ENCODE measurements around the gene COA4.
"Not testable (repeated sequence)": the region's sequence is repeated elsewhere in the genome, so short reads cannot be mapped to it uniquely, and the experiment has no call there.

The COA4 gene

GRCh38 chr11:73876424-73877310 is at the start of gene COA4, which contains the start of gene PAAF1:
Gene COA4 (minus strand): TSS chr11:73876846. CDS start chr11:73873378, 3,468 bp downstream.
Gene PAAF1 (plus strand): TSS chr11:73876999. CDS start chr11:73877022, 23 bp downstream.
- peak; percentile 85 to 93 for DNase-seq (ENCODE audit: extremely low read depth in 1 of 2, low read depth in 1 of 2)

- no peak for DNase-seq (ENCODE audit: extremely low read depth in 1 of 2, low read depth in 1 of 2)
Measured at GRCh38 chr11:73921180-73921579, 44.5 kb upstream of the COA4 start.

GRCh38 chr11:73916435-73916834 is 39.8 kb upstream of the COA4 start:
- DNase-seq (ENCODE audit: extremely low read depth in 1 of 2, low read depth in 1 of 2) = no peak

- DNase-seq (ENCODE audit: extremely low read depth in 1 of 2, low read depth in 1 of 2) = no peak
Measured at GRCh38 chr11:73914284-73914683, 37.6 kb upstream of the COA4 start.

- no peak for DNase-seq (ENCODE audit: extremely low read depth in 1 of 2, low read depth in 1 of 2)
Measured at GRCh38 chr11:73913472-73913871, 36.8 kb upstream of the COA4 start.

GRCh38 chr11:73912026-73912425 is 35.4 kb upstream of the COA4 start:
- no peak for DNase-seq (ENCODE audit: extremely low read depth in 1 of 2, low read depth in 1 of 2)

GRCh38 chr11:73907191-73907590 is 30.5 kb upstream of the COA4 start:
- DNase-seq (ENCODE audit: extremely low read depth in 1 of 2, low read depth in 1 of 2) = peak in 1 of 2 donors; percentile 16

- DNase-seq (ENCODE audit: extremely low read depth in 1 of 2, low read depth in 1 of 2) = no peak
Measured at GRCh38 chr11:73902303-73902702, 25.7 kb upstream of the COA4 start.

GRCh38 chr11:73894725-73895335 is 18.2 kb upstream of the COA4 start:
- DNase-seq (ENCODE audit: extremely low read depth in 1 of 2, low read depth in 1 of 2) = no peak

GRCh38 chr11:73893041-73893440 is 16.4 kb upstream of the COA4 start:
- DNase-seq (ENCODE audit: extremely low read depth in 1 of 2, low read depth in 1 of 2) = no peak

GRCh38 chr11:73889536-73889935 is 12.9 kb upstream of the COA4 start:
- no peak for DNase-seq (ENCODE audit: extremely low read depth in 1 of 2, low read depth in 1 of 2)

GRCh38 chr11:73889019-73889418 is 12.4 kb upstream of the COA4 start:
- no peak for DNase-seq (ENCODE audit: extremely low read depth in 1 of 2, low read depth in 1 of 2)

GRCh38 chr11:73888244-73888643 is 11.6 kb upstream of the COA4 start:
- no peak for DNase-seq (ENCODE audit: extremely low read depth in 1 of 2, low read depth in 1 of 2)

- DNase-seq (ENCODE audit: extremely low read depth in 1 of 2, low read depth in 1 of 2) = no peak
Measured at GRCh38 chr11:73883856-73884255, 7.2 kb upstream of the COA4 start.

GRCh38 chr11:73880449-73880848 is 3.8 kb upstream of the COA4 start:
- DNase-seq (ENCODE audit: extremely low read depth in 1 of 2, low read depth in 1 of 2) = not testable (repeated sequence)

- no peak for DNase-seq (ENCODE audit: extremely low read depth in 1 of 2, low read depth in 1 of 2)
Measured at GRCh38 chr11:73878771-73879170, 2.1 kb upstream of the COA4 start.

GRCh38 chr11:73875840-73876239 is 806 bp downstream of the COA4 start:
- no peak for DNase-seq (ENCODE audit: extremely low read depth in 1 of 2, low read depth in 1 of 2)

GRCh38 chr11:73875380-73875779 is 1.3 kb downstream of the COA4 start:
- DNase-seq (ENCODE audit: extremely low read depth in 1 of 2, low read depth in 1 of 2) = no peak

- no peak for DNase-seq (ENCODE audit: extremely low read depth in 1 of 2, low read depth in 1 of 2)
Measured at GRCh38 chr11:73872749-73873357, 3.8 kb downstream of the COA4 start.

GRCh38 chr11:73870261-73870660 is 6.4 kb downstream of the COA4 start:
- DNase-seq (ENCODE audit: extremely low read depth in 1 of 2, low read depth in 1 of 2) = no peak

GRCh38 chr11:73869332-73869949 is 7.2 kb downstream of the COA4 start:
- no peak for DNase-seq (ENCODE audit: extremely low read depth in 1 of 2, low read depth in 1 of 2)
